ENCODE results near the gene ASB3.

ASB3 gene

GRCh38 chr2:53821810-53822209, 35.1 kb upstream of the ASB3 start:
- H3K9ac ChIP-seq (ENCODE audit: low read depth, low read length, poor library complexity) = no peak overlapping the region
- no CpG with 5 or more reads among the region's 6 CpGs for WGBS, 2 donors (ENCODE audit: extremely low coverage in 2 of 2, insufficient read length in 2 of 2, insufficient replicate concordance in 1 of 2)
- no peak for DNase-seq (ENCODE audit: low spot score)
- H2AK5ac ChIP-seq (ENCODE audit: low read depth, low read length) = no peak overlapping the region
- H4K91ac ChIP-seq (ENCODE audit: low read depth, low read length, poor library complexity) = no peak overlapping the region
- no peak overlapping the region for H3K27ac ChIP-seq (replicated peaks; ENCODE audit: low read length)
- no peaks in the 10 kb centered on the region for H3K9me3 ChIP-seq (replicated peaks in 1 of 2; ENCODE audit: control insufficient read depth in 2 of 2, insufficient read depth in 1 of 2, low read depth in 1 of 2, low read length in 2 of 2)
- H3K14ac ChIP-seq (ENCODE audit: low read length) = no peak overlapping the region
- no peaks in the 10 kb centered on the region for H3K27me3 ChIP-seq (ENCODE audit: control insufficient read depth in 3 of 3, insufficient read depth in 3 of 3, low read depth in 1 of 3, low read length in 3 of 3)
- no peak overlapping the region for H4K8ac ChIP-seq (ENCODE audit: low read depth, low read length)
- no peak overlapping the region for H2BK5ac ChIP-seq (ENCODE audit: low read length)
- no peaks in the 10 kb centered on the region for H3K79me1 ChIP-seq (ENCODE audit: low read depth, low read length)
- H3K4ac ChIP-seq (ENCODE audit: low read length) = no peak overlapping the region
- H2AFZ ChIP-seq (ENCODE audit: low read length) = no peak overlapping the region
- H2BK12ac ChIP-seq (ENCODE audit: low read length) = no peak overlapping the region
- no peak overlapping the region for H2BK120ac ChIP-seq (ENCODE audit: low read depth, low read length)
- H3K4me2 ChIP-seq (ENCODE audit: insufficient read depth, low read length, poor library complexity, severe bottlenecking) = no peak overlapping the region
- H2BK15ac ChIP-seq (ENCODE audit: low read length) = no peak overlapping the region
- H3K23ac ChIP-seq (ENCODE audit: low read depth, low read length, poor library complexity) = no peak overlapping the region
- no peak overlapping the region for H3K4me3 ChIP-seq (ENCODE audit: low read length in 2 of 2)
- H3K36me3 ChIP-seq (replicated peaks in 1 of 2; ENCODE audit: control insufficient read depth in 2 of 2, insufficient read depth in 2 of 2, low read length in 2 of 2) = peaks cover 2 to 30% of the 10 kb centered on the region in 2 donors
- H3K4me1 ChIP-seq (ENCODE audit: control insufficient read depth in 2 of 2, insufficient read depth in 1 of 2, low read depth in 1 of 2, low read length in 2 of 2) = peaks cover 3% of the 10 kb centered on the region in 2 donors
- H3K18ac ChIP-seq (ENCODE audit: low read length) = no peak overlapping the region

- Histone ChIP-seq H3K36me3 (replicated peaks in 1 of 2; ENCODE audit: control insufficient read depth in 2 of 2, insufficient read depth in 2 of 2, low read length in 2 of 2) (peaks cover 2 to 40% of the 10 kb centered on the region in 2 donors), H3K4me3 (ENCODE audit: low read length in 2 of 2) (no peak overlapping the region), H4K91ac (ENCODE audit: low read depth, low read length, poor library complexity) (no peak overlapping the region), H3K9ac (ENCODE audit: low read depth, low read length, poor library complexity) (no peak overlapping the region), H3K9me3 (replicated peaks in 1 of 2; ENCODE audit: control insufficient read depth in 2 of 2, insufficient read depth in 1 of 2, low read depth in 1 of 2, low read length in 2 of 2) (no peaks in the 10 kb centered on the region), H2AFZ (ENCODE audit: low read length) (no peak overlapping the region), H3K4ac (ENCODE audit: low read length) (no peak overlapping the region), H2BK15ac (ENCODE audit: low read length) (no peak overlapping the region), H2BK120ac (ENCODE audit: low read depth, low read length) (no peak overlapping the region), H3K27ac (replicated peaks; ENCODE audit: low read length) (no peak overlapping the region), H3K18ac (ENCODE audit: low read length) (no peak overlapping the region), H3K14ac (ENCODE audit: low read length) (no peak overlapping the region), H2BK5ac (ENCODE audit: low read length) (no peak overlapping the region), H3K4me2 (ENCODE audit: insufficient read depth, low read length, poor library complexity, severe bottlenecking) (no peak overlapping the region), H3K23ac (ENCODE audit: low read depth, low read length, poor library complexity) (no peak overlapping the region), H4K8ac (ENCODE audit: low read depth, low read length) (no peak overlapping the region), H2BK12ac (ENCODE audit: low read length) (no peak overlapping the region), H3K27me3 (ENCODE audit: control insufficient read depth in 3 of 3, insufficient read depth in 3 of 3, low read depth in 1 of 3, low read length in 3 of 3) (no peaks in the 10 kb centered on the region), H3K4me1 (ENCODE audit: control insufficient read depth in 2 of 2, insufficient read depth in 1 of 2, low read depth in 1 of 2, low read length in 2 of 2) (no peaks in the 10 kb centered on the region), H2AK5ac (ENCODE audit: low read depth, low read length) (no peak overlapping the region), H3K79me1 (ENCODE audit: low read depth, low read length) (no peaks in the 10 kb centered on the region)
- DNase-seq (ENCODE audit: low spot score) = no peak
- WGBS, 2 donors (ENCODE audit: extremely low coverage in 2 of 2, insufficient read length in 2 of 2, insufficient replicate concordance in 1 of 2) = no CpG with 5 or more reads among the region's 4 CpGs
These were observed 34.0 kb upstream of the ASB3 start for GRCh38 chr2:53820711-53821110.

GRCh38 chr2:53820048-53820447, 33.3 kb upstream of the ASB3 start:
- no peak overlapping the region for H2AK5ac ChIP-seq (ENCODE audit: low read depth, low read length)
- H2BK5ac ChIP-seq (ENCODE audit: low read length) = no peak overlapping the region
- no peak overlapping the region for H4K91ac ChIP-seq (ENCODE audit: low read depth, low read length, poor library complexity)
- H2AFZ ChIP-seq (ENCODE audit: low read length) = no peak overlapping the region
- peaks cover 2 to 46% of the 10 kb centered on the region in 2 donors for H3K36me3 ChIP-seq (replicated peaks in 1 of 2; ENCODE audit: control insufficient read depth in 2 of 2, insufficient read depth in 2 of 2, low read length in 2 of 2)
- H3K18ac ChIP-seq (ENCODE audit: low read length) = no peak overlapping the region
- no peak overlapping the region for H3K4me3 ChIP-seq (ENCODE audit: low read length in 2 of 2)
- no peak overlapping the region for H3K4ac ChIP-seq (ENCODE audit: low read length)
- no peak for DNase-seq (ENCODE audit: low spot score)
- no peaks in the 10 kb centered on the region for H3K9me3 ChIP-seq (replicated peaks in 1 of 2; ENCODE audit: control insufficient read depth in 2 of 2, insufficient read depth in 1 of 2, low read depth in 1 of 2, low read length in 2 of 2)
- no peak overlapping the region for H3K14ac ChIP-seq (ENCODE audit: low read length)
- no peaks in the 10 kb centered on the region for H3K79me1 ChIP-seq (ENCODE audit: low read depth, low read length)
- no peak overlapping the region for H3K23ac ChIP-seq (ENCODE audit: low read depth, low read length, poor library complexity)
- no peak overlapping the region for H3K4me2 ChIP-seq (ENCODE audit: insufficient read depth, low read length, poor library complexity, severe bottlenecking)
- H2BK12ac ChIP-seq (ENCODE audit: low read length) = no peak overlapping the region
- H3K9ac ChIP-seq (ENCODE audit: low read depth, low read length, poor library complexity) = no peak overlapping the region
- no CpG with 5 or more reads among the region's 9 CpGs for WGBS, 2 donors (ENCODE audit: extremely low coverage in 2 of 2, insufficient read length in 2 of 2, insufficient replicate concordance in 1 of 2)
- no peaks in the 10 kb centered on the region for H3K4me1 ChIP-seq (ENCODE audit: control insufficient read depth in 2 of 2, insufficient read depth in 1 of 2, low read depth in 1 of 2, low read length in 2 of 2)
- H3K27me3 ChIP-seq (ENCODE audit: control insufficient read depth in 3 of 3, insufficient read depth in 3 of 3, low read depth in 1 of 3, low read length in 3 of 3) = no peaks in the 10 kb centered on the region
- no peak overlapping the region for H4K8ac ChIP-seq (ENCODE audit: low read depth, low read length)
- no peak overlapping the region for H2BK15ac ChIP-seq (ENCODE audit: low read length)
- H2BK120ac ChIP-seq (ENCODE audit: low read depth, low read length) = no peak overlapping the region
- no peak overlapping the region for H3K27ac ChIP-seq (replicated peaks; ENCODE audit: low read length)

- no peak overlapping the region for H3K4me2 ChIP-seq (ENCODE audit: insufficient read depth, low read length, poor library complexity, severe bottlenecking)
- no peak overlapping the region for H4K8ac ChIP-seq (ENCODE audit: low read depth, low read length)
- H3K23ac ChIP-seq (ENCODE audit: low read depth, low read length, poor library complexity) = no peak overlapping the region
- H2BK12ac ChIP-seq (ENCODE audit: low read length) = no peak overlapping the region
- H2BK120ac ChIP-seq (ENCODE audit: low read depth, low read length) = no peak overlapping the region
- H2AFZ ChIP-seq (ENCODE audit: low read length) = no peak overlapping the region
- no peak for DNase-seq (ENCODE audit: low spot score)
- no peaks in the 10 kb centered on the region for H3K27me3 ChIP-seq (ENCODE audit: control insufficient read depth in 3 of 3, insufficient read depth in 3 of 3, low read depth in 1 of 3, low read length in 3 of 3)
- WGBS, 2 donors (ENCODE audit: extremely low coverage in 2 of 2, insufficient read length in 2 of 2, insufficient replicate concordance in 1 of 2) = no CpG with 5 or more reads among the region's 4 CpGs
- no peak overlapping the region for H3K27ac ChIP-seq (replicated peaks; ENCODE audit: low read length)
- no peaks in the 10 kb centered on the region for H3K79me1 ChIP-seq (ENCODE audit: low read depth, low read length)
- H2BK15ac ChIP-seq (ENCODE audit: low read length) = no peak overlapping the region
- H3K14ac ChIP-seq (ENCODE audit: low read length) = no peak overlapping the region
- no peak overlapping the region for H4K91ac ChIP-seq (ENCODE audit: low read depth, low read length, poor library complexity)
- H3K9ac ChIP-seq (ENCODE audit: low read depth, low read length, poor library complexity) = no peak overlapping the region
- H3K4me3 ChIP-seq (ENCODE audit: low read length in 2 of 2) = no peak overlapping the region
- no peak overlapping the region for H2BK5ac ChIP-seq (ENCODE audit: low read length)
- peaks cover 2 to 49% of the 10 kb centered on the region in 2 donors for H3K36me3 ChIP-seq (replicated peaks in 1 of 2; ENCODE audit: control insufficient read depth in 2 of 2, insufficient read depth in 2 of 2, low read length in 2 of 2)
- no peaks in the 10 kb centered on the region for H3K9me3 ChIP-seq (replicated peaks in 1 of 2; ENCODE audit: control insufficient read depth in 2 of 2, insufficient read depth in 1 of 2, low read depth in 1 of 2, low read length in 2 of 2)
- no peak overlapping the region for H3K18ac ChIP-seq (ENCODE audit: low read length)
- no peaks in the 10 kb centered on the region for H3K4me1 ChIP-seq (ENCODE audit: control insufficient read depth in 2 of 2, insufficient read depth in 1 of 2, low read depth in 1 of 2, low read length in 2 of 2)
- H2AK5ac ChIP-seq (ENCODE audit: low read depth, low read length) = no peak overlapping the region
- H3K4ac ChIP-seq (ENCODE audit: low read length) = no peak overlapping the region
These were observed 32.9 kb upstream of the ASB3 start for GRCh38 chr2:53819634-53820033.

Measured in neuronal stem cell (in vitro differentiated cells).